HepG2 (cell line): ENCODE measurements around the gene SPATS2. TPM values are rescaled to one million over a fixed set of nuclear protein-coding genes. Genes with fewer than 3 reads are reported as not detected.

ENCODE experiments used
- CBX1 ChIP-seq: IDR thresholded peaks from one replicate; pipeline ENCODE4 v1.6.1; 2016; ENCODE audit warnings: antibody characterized with exemption, low read depth
- CC2D1A ChIP-seq: sonication (generic); formaldehyde crosslinking; IDR thresholded peaks from 2 replicates; pipeline ENCODE4 v1.8.1; 2023; ENCODE audit warnings: mild to moderate bottlenecking, missing genetic modification reagents
- DMAP1 ChIP-seq: IDR thresholded peaks from 2 replicates; pipeline ENCODE4 v1.6.1; 2016
- ELF3 ChIP-seq: IDR thresholded peaks from 2 replicates; pipeline ENCODE4 v1.6.1; 2016; ENCODE audit warnings: missing genetic modification reagents, missing compliant biosample characterization
- FOXO1 ChIP-seq: sonication (generic); formaldehyde crosslinking; IDR thresholded peaks from 2 replicates; pipeline ENCODE4 v1.4.0; 2020; ENCODE audit warnings: missing genetic modification reagents
- HMG20B ChIP-seq: conservative IDR thresholded peaks from 2 replicates; pipeline ENCODE4 v1.6.1; 2016; ENCODE audit warnings: missing genetic modification reagents, missing compliant biosample characterization
- MTA1 ChIP-seq: sonication (generic); formaldehyde crosslinking; IDR thresholded peaks from 2 replicates; pipeline ENCODE4 v1.4.0; 2020; ENCODE audit warnings: missing genetic modification reagents, mild to moderate bottlenecking, borderline replicate concordance
- PPARG ChIP-seq: conservative IDR thresholded peaks from 2 replicates; pipeline ENCODE4 v1.6.1; 2016; ENCODE audit warnings: missing biosample characterization, missing genetic modification reagents
- RELA ChIP-seq: sonication (generic); formaldehyde crosslinking; IDR thresholded peaks from 2 replicates; pipeline ENCODE4 v1.4.0; 2020; ENCODE audit warnings: missing genetic modification reagents
- RXRA ChIP-seq: sonication (generic); formaldehyde crosslinking; IDR thresholded peaks from 2 replicates; pipeline ENCODE4 v1.5.1; 2020; ENCODE audit warnings: missing genetic modification reagents
- ZBTB46 ChIP-seq: sonication (generic); formaldehyde crosslinking; IDR thresholded peaks from 2 replicates; pipeline ENCODE4 v1.4.0; 2020; ENCODE audit warnings: mild to moderate bottlenecking, missing genetic modification reagents, borderline replicate concordance
- ZMYM3 ChIP-seq: sonication (generic); formaldehyde crosslinking; IDR thresholded peaks from 2 replicates; pipeline ENCODE4 v1.5.1; 2020; ENCODE audit warnings: mild to moderate bottlenecking, missing genetic modification reagents
- ZNF263 ChIP-seq: sonication (generic); formaldehyde crosslinking; IDR thresholded peaks from 2 replicates; pipeline ENCODE4 v1.4.0; 2020; ENCODE audit warnings: missing genetic modification reagents
- ZNF282 ChIP-seq: fragments of 450-650 bp; IDR thresholded peaks from 2 replicates; pipeline ENCODE4 v1.6.1; 2018; ENCODE audit not compliant: partially characterized antibody
- ZNF558 ChIP-seq: sonication (generic); formaldehyde crosslinking; IDR thresholded peaks from 2 replicates; pipeline ENCODE4 v1.9.0; 2022; ENCODE audit warnings: mild to moderate bottlenecking, missing genetic modification reagents, borderline replicate concordance
- ZNF572 ChIP-seq: sonication (generic); formaldehyde crosslinking; IDR thresholded peaks from 2 replicates; pipeline ENCODE4 v1.5.1; 2020; ENCODE audit warnings: mild to moderate bottlenecking, missing genetic modification reagents
- ZNF652 ChIP-seq: IDR thresholded peaks from 2 replicates; pipeline ENCODE4 v1.6.1; 2016; ENCODE audit warnings: low read depth, borderline replicate concordance
- ZNF704 ChIP-seq: sonication (generic); formaldehyde crosslinking; IDR thresholded peaks from 2 replicates; pipeline ENCODE4 v1.8.1; 2023; ENCODE audit warnings: mild to moderate bottlenecking, inconsistent platforms, moderate library complexity, missing genetic modification reagents, borderline replicate concordance
- ZNF749 ChIP-seq: sonication (generic); formaldehyde crosslinking; IDR thresholded peaks from 2 replicates; pipeline ENCODE4 v1.8.0; 2022; ENCODE audit warnings: mild to moderate bottlenecking, missing genetic modification reagents, moderate library complexity, borderline replicate concordance
- ZNF777 ChIP-seq: sonication (generic); formaldehyde crosslinking; IDR thresholded peaks from 2 replicates; pipeline ENCODE4 v1.4.0; 2020; ENCODE audit warnings: missing genetic modification reagents
- ZNF788 ChIP-seq: sonication (generic); formaldehyde crosslinking; IDR thresholded peaks from 2 replicates; pipeline ENCODE4 v1.5.0; 2020; ENCODE audit warnings: mild to moderate bottlenecking, missing genetic modification reagents, borderline replicate concordance
- polyA plus RNA-seq, 8 experiments: library from polyadenylated mRNA; depleted of rRNA in 3 of 8; stranded (reverse) in 7 of 8; unstranded in 1 of 8; fragments of >200 nt; fragmentation: Illumina TruSeq in 4 of 8; extraction: Trizol in 4 of 8; gene quantifications; 2 replicates each; pipeline versions ENCODE4 v1.2.1 to v1.2.3, GENCODE V29; 2011 to 2016; ENCODE audit warnings: low read depth in 4 of 8, missing spikeins in 1 of 8, mixed read lengths in 1 of 8; ENCODE audit not compliant: insufficient read depth in 1 of 8
- total RNA-seq, 5 experiments: library from RNA; depleted of rRNA; stranded (reverse); fragments of >200 nt; fragmentation: Illumina TruSeq; extraction: Trizol; gene quantifications; 2 replicates each; pipeline ENCODE4 v1.2.3, GENCODE V29; 2016; ENCODE audit warnings: low read depth in 1 of 5
- TF ChIP-seq, protein P1 (sequence below): sonication (generic); formaldehyde crosslinking; IDR thresholded peaks from 2 replicates; pipeline ENCODE4 v1.8.0; 2022; ENCODE audit warnings: mild to moderate bottlenecking, missing genetic modification reagents, moderate library complexity
- TF ChIP-seq, protein P2 (sequence below): sonication (generic); IDR thresholded peaks from 2 replicates; pipeline ENCODE4 v1.6.1; 2016; ENCODE audit warnings: low read depth, borderline replicate concordance
- TF ChIP-seq, protein P3 (sequence below): sonication (generic); formaldehyde crosslinking; conservative IDR thresholded peaks from 2 replicates; pipeline ENCODE4 v1.8.0; 2022; ENCODE audit warnings: missing genetic modification reagents

The SPATS2 gene
- total and polyA plus RNA-seq, 2 of the 13 experiments (the other 11 are each of a cell fraction or from before 2014, with no cell fraction given) = 19.3 to 28.1 TPM

DNA sequence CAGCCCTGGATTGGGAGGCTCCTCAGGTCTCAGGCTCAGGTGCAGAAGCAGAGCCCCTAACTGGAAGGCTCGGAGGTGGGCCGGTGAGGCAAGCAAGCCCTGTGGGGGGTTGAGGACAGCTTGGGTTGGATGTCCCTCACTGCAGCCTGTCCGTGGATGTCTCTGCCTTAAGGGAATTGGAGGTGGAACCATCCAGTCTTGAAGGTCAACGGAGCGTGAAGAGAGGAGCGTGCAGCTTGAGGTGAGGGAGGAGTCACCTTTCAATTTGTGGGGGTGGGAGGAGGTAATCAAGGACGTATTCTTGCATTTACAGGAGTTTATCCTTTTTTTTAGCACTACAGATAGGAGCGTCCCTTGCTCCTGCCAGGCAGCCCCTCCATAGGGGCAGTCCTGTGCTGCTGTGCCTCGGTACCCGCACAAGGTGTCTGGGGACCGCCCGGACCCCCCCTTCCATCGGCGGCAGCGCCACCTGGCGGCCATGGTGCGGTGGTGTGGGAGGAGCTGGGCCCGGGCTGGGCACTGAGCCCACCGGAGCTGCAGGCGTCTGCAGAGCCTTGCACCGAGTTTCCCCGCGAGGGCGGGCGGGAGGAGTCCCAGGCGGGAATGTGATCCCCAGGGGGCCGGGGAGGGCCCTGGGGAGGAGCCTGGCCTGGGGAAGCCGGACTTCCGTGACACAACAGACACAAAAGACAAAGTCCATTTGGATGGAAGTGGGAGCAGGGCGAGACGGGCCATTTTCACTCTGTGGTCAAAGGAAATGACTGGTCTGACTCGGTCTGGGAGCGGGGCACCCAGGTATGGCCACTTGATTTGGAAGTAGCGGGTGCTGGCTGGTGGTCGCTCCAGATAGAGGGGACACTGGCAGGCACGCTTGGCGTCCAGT is 19.7 kb upstream of the SPATS2 start (continued):
- peak; percentile 61; the same call in 1 of the 2 replicates for TF ChIP-seq RXRA (CRISPR knock-in tag)
- TF ChIP-seq, protein P1, sequence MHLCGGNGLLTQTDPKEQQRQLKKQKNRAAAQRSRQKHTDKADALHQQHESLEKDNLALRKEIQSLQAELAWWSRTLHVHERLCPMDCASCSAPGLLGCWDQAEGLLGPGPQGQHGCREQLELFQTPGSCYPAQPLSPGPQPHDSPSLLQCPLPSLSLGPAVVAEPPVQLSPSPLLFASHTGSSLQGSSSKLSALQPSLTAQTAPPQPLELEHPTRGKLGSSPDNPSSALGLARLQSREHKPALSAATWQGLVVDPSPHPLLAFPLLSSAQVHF (CRISPR knock-in tag) = no peak
- no peak for TF ChIP-seq ZNF282
- peak; percentile 73 for TF ChIP-seq ZNF777 (CRISPR knock-in tag)
- TF ChIP-seq MTA1 (CRISPR knock-in tag) = peak; percentile 96
- TF ChIP-seq, protein P2, sequence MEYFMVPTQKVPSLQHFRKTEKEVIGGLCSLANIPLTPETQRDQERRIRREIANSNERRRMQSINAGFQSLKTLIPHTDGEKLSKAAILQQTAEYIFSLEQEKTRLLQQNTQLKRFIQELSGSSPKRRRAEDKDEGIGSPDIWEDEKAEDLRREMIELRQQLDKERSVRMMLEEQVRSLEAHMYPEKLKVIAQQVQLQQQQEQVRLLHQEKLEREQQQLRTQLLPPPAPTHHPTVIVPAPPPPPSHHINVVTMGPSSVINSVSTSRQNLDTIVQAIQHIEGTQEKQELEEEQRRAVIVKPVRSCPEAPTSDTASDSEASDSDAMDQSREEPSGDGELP = peak; percentile 55; the same call in 1 of the 2 replicates
- TF ChIP-seq ZNF263 (CRISPR knock-in tag) = peak; percentile 100
- peak; percentile 83; the same call in 1 of the 2 replicates for TF ChIP-seq ZNF749 (CRISPR knock-in tag)
- TF ChIP-seq RELA (CRISPR knock-in tag) = no peak
- TF ChIP-seq ZMYM3 = no peak
- TF ChIP-seq FOXO1 (CRISPR knock-in tag) = peak; percentile 60; the same call in 1 of the 2 replicates
- peak; percentile 96; the same call in 1 of the 2 replicates for TF ChIP-seq ZNF788
- no peak for TF ChIP-seq CC2D1A (CRISPR knock-in tag)
- peak; percentile 86 for TF ChIP-seq DMAP1
- TF ChIP-seq ZBTB46 (CRISPR knock-in tag) = 0 out of 2 replicates have a peak, but pooled peaks have one; percentile 93
- TF ChIP-seq, protein P3, sequence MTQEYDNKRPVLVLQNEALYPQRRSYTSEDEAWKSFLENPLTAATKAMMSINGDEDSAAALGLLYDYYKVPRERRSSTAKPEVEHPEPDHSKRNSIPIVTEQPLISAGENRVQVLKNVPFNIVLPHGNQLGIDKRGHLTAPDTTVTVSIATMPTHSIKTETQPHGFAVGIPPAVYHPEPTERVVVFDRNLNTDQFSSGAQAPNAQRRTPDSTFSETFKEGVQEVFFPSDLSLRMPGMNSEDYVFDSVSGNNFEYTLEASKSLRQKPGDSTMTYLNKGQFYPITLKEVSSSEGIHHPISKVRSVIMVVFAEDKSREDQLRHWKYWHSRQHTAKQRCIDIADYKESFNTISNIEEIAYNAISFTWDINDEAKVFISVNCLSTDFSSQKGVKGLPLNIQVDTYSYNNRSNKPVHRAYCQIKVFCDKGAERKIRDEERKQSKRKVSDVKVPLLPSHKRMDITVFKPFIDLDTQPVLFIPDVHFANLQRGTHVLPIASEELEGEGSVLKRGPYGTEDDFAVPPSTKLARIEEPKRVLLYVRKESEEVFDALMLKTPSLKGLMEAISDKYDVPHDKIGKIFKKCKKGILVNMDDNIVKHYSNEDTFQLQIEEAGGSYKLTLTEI (CRISPR knock-in tag) = no peak
- TF ChIP-seq ZNF558 (CRISPR knock-in tag) = peak; percentile 9; the same call in 1 of the 2 replicates
- peak; percentile 16; the same call in 1 of the 2 replicates for TF ChIP-seq PPARG (CRISPR knock-in tag)
- no peak for TF ChIP-seq ZNF704
- no peak; the same call in 1 of the 2 replicates for TF ChIP-seq ZNF652 (CRISPR knock-in tag)
- TF ChIP-seq ZNF572 (CRISPR knock-in tag) = no peak
- TF ChIP-seq HMG20B (CRISPR knock-in tag) = no peak; the same call in 1 of the 2 replicates
- peak; percentile 95 for TF ChIP-seq ELF3
- peak; percentile 75 for TF ChIP-seq CBX1
